PFSK-1 (cell line): ENCODE data around the gene RAPGEF5.

Experiments
- FOXP2 ChIP-seq: optimal IDR thresholded peaks from 2 replicates; pipeline ENCODE3; 2011; ENCODE audit warnings: borderline replicate concordance, control low read depth, inconsistent platforms; ENCODE audit not compliant: insufficient read depth; ENCODE audit errors: extremely low read length, extremely low read depth
- POLR2AphosphoS5 ChIP-seq: IDR thresholded peaks from 2 replicates; pipeline ENCODE4 v1.6.1; 2012; ENCODE audit warnings: low read depth, mild to moderate bottlenecking, control low read depth, low read length, moderate library complexity
- SIN3A ChIP-seq: IDR thresholded peaks from 2 replicates; pipeline ENCODE4 v1.6.1; 2012; ENCODE audit warnings: mild to moderate bottlenecking, low read length, moderate library complexity, borderline replicate concordance; ENCODE audit not compliant: insufficient read depth
- TAF1 ChIP-seq: IDR thresholded peaks from 2 replicates; pipeline ENCODE4 v1.6.1; 2012; ENCODE audit warnings: low read length, control low read depth, borderline replicate concordance; ENCODE audit not compliant: insufficient read depth
- TF ChIP-seq, protein P1 (sequence below), 2 experiments: IDR thresholded peaks; 2 replicates each; pipeline versions ENCODE4 v1.6.1 to v1.8.0; 2011 to 2012; ENCODE audit warnings: low read depth in 2 of 2, low read length in 2 of 2, control low read depth in 1 of 2, inconsistent platforms in 1 of 2, mild to moderate bottlenecking in 1 of 2, moderate library complexity in 1 of 2; ENCODE audit not compliant: insufficient read depth in 1 of 2

DNA sequence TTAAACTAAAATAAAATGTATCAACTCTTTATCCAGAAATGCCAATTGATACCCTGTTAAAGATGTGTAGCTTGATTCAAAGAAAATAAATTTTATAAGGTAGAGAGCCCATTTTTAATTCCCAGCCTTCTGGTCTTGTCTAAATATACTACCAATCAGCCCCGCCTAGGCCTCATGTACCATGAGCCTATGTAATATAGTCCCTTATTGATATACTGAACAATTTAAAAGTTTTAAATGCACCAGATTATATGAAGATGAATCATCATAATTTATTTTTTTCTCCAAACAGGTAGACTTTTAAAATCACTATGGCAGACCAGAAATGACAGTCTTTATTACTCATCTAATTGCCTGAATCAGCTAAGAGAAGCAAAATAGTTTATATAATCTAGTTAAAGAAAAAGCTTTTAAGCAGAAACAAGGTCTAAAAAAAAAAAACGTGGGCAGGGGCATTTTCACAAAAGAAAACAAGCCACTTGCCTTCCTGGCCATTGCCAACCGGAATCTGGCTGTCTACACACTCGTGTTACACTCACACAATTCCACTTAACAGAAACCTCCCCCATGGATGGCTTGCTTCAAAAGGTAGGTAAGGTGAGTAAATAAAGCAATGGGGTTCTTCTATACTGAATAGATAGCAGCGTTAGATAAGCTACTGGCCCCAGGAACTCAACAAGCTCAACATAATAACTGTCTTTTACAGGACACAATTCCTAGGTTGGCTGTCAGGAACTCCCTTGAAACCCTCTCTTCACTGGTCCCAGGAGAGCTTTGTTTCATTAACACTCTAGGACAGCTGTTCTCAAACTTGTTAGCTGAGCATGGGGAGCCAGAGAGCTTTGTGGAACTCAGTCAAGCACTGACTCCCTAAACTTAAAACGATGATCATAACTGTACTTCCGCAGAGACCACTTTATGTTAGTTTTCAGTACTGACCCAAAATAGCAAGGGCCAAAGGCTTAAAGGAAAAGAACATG lies 37.2 kb downstream of the RAPGEF5 start:
- TF ChIP-seq POLR2AphosphoS5: no peak
- TF ChIP-seq TAF1: no peak
- TF ChIP-seq, protein P1, sequence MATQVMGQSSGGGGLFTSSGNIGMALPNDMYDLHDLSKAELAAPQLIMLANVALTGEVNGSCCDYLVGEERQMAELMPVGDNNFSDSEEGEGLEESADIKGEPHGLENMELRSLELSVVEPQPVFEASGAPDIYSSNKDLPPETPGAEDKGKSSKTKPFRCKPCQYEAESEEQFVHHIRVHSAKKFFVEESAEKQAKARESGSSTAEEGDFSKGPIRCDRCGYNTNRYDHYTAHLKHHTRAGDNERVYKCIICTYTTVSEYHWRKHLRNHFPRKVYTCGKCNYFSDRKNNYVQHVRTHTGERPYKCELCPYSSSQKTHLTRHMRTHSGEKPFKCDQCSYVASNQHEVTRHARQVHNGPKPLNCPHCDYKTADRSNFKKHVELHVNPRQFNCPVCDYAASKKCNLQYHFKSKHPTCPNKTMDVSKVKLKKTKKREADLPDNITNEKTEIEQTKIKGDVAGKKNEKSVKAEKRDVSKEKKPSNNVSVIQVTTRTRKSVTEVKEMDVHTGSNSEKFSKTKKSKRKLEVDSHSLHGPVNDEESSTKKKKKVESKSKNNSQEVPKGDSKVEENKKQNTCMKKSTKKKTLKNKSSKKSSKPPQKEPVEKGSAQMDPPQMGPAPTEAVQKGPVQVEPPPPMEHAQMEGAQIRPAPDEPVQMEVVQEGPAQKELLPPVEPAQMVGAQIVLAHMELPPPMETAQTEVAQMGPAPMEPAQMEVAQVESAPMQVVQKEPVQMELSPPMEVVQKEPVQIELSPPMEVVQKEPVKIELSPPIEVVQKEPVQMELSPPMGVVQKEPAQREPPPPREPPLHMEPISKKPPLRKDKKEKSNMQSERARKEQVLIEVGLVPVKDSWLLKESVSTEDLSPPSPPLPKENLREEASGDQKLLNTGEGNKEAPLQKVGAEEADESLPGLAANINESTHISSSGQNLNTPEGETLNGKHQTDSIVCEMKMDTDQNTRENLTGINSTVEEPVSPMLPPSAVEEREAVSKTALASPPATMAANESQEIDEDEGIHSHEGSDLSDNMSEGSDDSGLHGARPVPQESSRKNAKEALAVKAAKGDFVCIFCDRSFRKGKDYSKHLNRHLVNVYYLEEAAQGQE (IDR thresholded peaks at IDR 0.05; ENCODE audit: insufficient read depth in 1 of 2, low read depth in 2 of 2, low read length in 2 of 2): no peak
- TF ChIP-seq SIN3A: no peak
- no peak for TF ChIP-seq FOXP2
